Ectodermal cell (in vitro differentiated cells): ENCODE data around the gene PSAPL1.

Experiments used
- H3K27ac ChIP-seq: 2 replicates; pipeline ENCODE4 v1.7.0; 2013; ENCODE audit warnings: mild to moderate bottlenecking, low read depth, low read length; ENCODE audit not compliant: insufficient read depth, poor library complexity, severe bottlenecking
- H3K27me3 ChIP-seq: 2 replicates; pipeline ENCODE4 v1.7.0; 2013; ENCODE audit warnings: mild to moderate bottlenecking, low read length; ENCODE audit not compliant: insufficient read depth, control insufficient read depth, poor library complexity, severe bottlenecking
- H3K36me3 ChIP-seq: one replicate; pipeline ENCODE4 v1.7.0; 2013; ENCODE audit warnings: low read length; ENCODE audit not compliant: control insufficient read depth, insufficient read depth
- H3K4me1 ChIP-seq: one replicate; pipeline ENCODE4 v1.7.0; 2013; ENCODE audit warnings: low read length; ENCODE audit not compliant: control insufficient read depth, insufficient read depth
- H3K4me3 ChIP-seq: 2 replicates; pipeline ENCODE4 v1.7.0; 2013; ENCODE audit warnings: low read depth, low read length, control low read depth; ENCODE audit not compliant: insufficient read depth
- H3K9me3 ChIP-seq: 2 replicates; pipeline ENCODE4 v1.7.0; 2013; ENCODE audit warnings: mild to moderate bottlenecking, low read length, moderate library complexity; ENCODE audit not compliant: control insufficient read depth
- WGBS, 2 experiments: methylation state at CpG; one replicate each; pipeline ENCODE4 v1.1.7; 2013; ENCODE audit warnings: missing lambda C conversion rate in 2 of 2; 5-methylcytosine and 5-hydroxymethylcytosine counted together

The PSAPL1 gene

DNA sequence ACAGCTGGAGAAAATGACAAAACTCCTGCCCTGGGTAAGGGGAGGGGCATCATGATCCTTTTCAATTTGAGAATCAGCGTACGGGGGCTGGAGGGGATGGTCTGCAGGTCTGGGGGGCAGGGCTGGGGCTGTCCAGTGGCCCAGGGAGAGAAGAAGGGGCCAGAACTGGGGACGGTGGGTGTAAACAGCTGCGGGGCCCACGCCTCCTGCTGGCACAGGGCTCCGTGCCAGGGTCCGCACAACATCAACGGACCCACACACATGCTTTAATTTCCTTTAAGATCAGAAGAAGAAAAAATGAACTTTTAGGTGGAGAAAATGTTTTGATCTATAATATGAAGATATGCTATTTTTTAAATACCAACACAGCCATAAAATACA is 52.1 kb downstream of the PSAPL1 start:
- H3K27me3 ChIP-seq, result no peaks in the 10 kb centered on the region
- WGBS, 2 experiments, result 74 to 86% methylated on average over 5 to 7 of the region's 8 CpGs
- no peaks in the 10 kb centered on the region for H3K9me3 ChIP-seq
- no peak overlapping the region for H3K4me3 ChIP-seq
- no peaks in the 10 kb centered on the region for H3K36me3 ChIP-seq
- no peaks in the 10 kb centered on the region for H3K4me1 ChIP-seq
- no peak overlapping the region for H3K27ac ChIP-seq

DNA sequence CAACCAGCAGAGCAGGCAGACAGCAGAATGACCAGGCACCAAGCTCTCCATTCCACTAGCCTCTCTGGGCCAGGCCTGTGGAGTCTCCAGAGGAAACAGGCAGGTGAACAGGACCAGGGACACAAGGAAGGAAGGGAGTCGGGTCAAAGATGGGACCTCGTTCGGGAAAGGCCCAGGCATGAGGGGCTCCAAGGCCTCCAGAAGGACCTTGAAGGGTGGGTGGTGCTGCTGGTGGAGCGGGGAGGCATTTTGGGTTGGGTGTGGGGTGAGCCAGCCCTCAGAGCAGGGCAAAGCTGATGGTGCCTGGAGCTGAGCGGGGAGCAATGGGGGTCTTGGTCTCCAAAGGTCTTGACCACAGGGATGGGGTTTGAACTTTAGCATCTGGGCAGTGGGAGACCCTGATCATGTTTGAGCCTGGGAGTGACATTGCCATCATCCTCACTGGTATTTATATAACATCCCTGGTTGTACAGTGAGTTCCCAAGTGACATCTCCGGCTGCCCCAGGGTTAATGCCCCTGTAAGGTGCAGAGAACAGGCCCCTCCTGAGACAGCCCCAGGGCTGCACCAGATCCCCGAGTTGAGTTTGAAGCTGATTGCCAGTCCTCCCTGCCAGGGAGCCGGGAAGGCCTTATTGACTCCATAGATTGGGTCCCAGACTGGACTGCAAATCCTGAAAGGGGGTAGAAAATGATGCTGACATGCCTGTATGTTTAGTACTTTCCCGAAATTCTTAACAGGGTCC is 52.7 kb downstream of the PSAPL1 start:
- Histone ChIP-seq H3K27ac (no peak overlapping the region), H3K36me3 (no peaks in the 10 kb centered on the region), H3K4me3 (no peak overlapping the region), H3K9me3 (no peaks in the 10 kb centered on the region), H3K27me3 (no peaks in the 10 kb centered on the region), H3K4me1 (no peaks in the 10 kb centered on the region)
- 88 to 91% methylated on average over 9 of the region's 9 CpGs for WGBS, 2 experiments

DNA sequence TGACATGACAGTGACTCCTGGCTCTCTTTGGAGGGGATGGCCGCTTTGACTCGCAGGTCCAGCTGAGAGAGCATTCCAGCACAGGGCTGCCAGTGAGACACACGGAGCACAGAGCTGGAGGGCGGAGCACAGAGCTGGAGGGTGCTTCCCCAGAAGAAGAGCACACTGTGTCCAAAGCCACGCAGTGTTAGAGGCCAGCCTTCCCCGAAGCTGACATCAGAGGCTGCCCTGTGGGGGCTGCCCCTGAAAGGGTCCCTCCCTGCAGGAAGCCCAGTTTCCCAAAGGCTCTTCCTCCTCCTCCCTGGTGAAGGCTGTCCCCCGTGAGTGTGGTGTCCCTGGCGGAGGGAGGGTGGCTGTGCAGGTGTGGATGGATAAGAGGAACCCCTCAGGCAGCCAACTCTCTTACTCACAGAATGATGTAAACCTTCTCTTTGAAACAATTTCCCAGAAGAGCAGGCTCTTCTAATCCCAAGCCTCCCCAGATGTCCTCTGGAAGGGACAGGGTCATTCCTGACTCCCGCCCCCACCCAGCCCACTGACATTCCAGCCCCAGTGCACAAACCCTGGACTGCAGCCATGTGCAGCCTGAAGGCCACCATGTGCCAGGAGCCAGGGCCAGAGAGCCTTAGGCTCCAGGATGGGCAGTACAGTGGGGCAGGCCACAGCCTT is 53.4 kb downstream of the PSAPL1 start:
- Histone ChIP-seq H3K27ac (no peak overlapping the region), H3K27me3 (no peaks in the 10 kb centered on the region), H3K9me3 (no peaks in the 10 kb centered on the region), H3K4me1 (no peaks in the 10 kb centered on the region), H3K36me3 (no peaks in the 10 kb centered on the region), H3K4me3 (no peak overlapping the region)
- WGBS, 2 experiments, result 68 to 70% methylated on average over 7 to 8 of the region's 9 CpGs
